GM19025 (cell line): ENCODE data around the gene EHMT2.
"Not testable (repeated sequence)": the region's sequence is repeated elsewhere in the genome, so short reads cannot be mapped to it uniquely, and the experiment has no call there.

Source experiments
- ATAC-seq: cut with Tn5 transposase; IDR thresholded peaks from one replicate; pipeline ENCODE4 v1.9.1; 2021; ENCODE audit warnings: mild to moderate bottlenecking, low read depth, moderate library complexity; ENCODE audit not compliant: unreplicated experiment

Gene EHMT2

DNA sequence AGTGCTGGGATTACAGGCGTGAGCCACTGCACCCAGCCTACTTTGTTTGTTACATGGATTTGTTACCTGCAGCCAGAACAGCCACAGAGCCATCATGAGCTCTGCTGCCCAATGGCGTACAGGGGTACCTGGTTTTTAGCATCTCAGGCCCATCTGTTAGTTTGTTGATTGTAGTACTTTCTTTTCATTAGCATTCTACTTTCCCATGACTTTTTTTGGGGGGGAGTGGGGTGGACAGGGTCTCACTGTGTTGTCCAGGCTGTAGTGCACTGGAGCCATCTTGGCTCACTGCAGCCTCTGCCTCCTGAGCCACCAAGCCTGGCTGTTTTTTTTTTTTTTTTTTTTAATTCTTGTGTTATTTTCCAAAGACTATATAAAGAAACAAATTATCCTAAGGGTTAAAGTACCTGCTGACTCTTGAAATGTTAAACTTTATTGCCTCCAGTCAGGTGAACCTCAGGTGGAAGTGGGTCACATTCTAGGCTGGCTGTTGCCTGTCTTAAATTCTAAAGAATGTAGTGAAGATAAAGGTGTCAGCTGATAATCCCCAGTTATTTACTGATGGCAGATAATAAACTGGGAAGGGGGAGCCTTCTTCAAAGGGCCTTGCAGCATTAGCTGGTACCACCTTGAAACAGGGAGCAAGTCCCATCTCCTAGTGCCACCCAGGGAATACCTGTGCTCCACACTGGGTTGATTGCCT lies 50.1 kb downstream of the EHMT2 start:
- no peak for ATAC-seq

- no peak for ATAC-seq
These were observed 53.0 kb downstream of the EHMT2 start for GRCh38 chr6:31844507-31844906.

- ATAC-seq: no peak
These were observed 55.4 kb downstream of the EHMT2 start for GRCh38 chr6:31842053-31842452.

- not testable (repeated sequence) for ATAC-seq
These were observed 57.7 kb downstream of the EHMT2 start for GRCh38 chr6:31839779-31840126.

- ATAC-seq: no peak
These were observed 58.5 kb downstream of the EHMT2 start for GRCh38 chr6:31838968-31839367.

- not testable (repeated sequence) for ATAC-seq
These were observed 59.4 kb downstream of the EHMT2 start for GRCh38 chr6:31838114-31838553.

GRCh38 chr6:31837369-31838113 lies 60.0 kb downstream of the EHMT2 start:
- ATAC-seq: no peak

GRCh38 chr6:31836474-31837368 lies 60.8 kb downstream of the EHMT2 start:
- no peak for ATAC-seq

GRCh38 chr6:31836047-31836473 lies 61.4 kb downstream of the EHMT2 start:
- no peak for ATAC-seq

DNA sequence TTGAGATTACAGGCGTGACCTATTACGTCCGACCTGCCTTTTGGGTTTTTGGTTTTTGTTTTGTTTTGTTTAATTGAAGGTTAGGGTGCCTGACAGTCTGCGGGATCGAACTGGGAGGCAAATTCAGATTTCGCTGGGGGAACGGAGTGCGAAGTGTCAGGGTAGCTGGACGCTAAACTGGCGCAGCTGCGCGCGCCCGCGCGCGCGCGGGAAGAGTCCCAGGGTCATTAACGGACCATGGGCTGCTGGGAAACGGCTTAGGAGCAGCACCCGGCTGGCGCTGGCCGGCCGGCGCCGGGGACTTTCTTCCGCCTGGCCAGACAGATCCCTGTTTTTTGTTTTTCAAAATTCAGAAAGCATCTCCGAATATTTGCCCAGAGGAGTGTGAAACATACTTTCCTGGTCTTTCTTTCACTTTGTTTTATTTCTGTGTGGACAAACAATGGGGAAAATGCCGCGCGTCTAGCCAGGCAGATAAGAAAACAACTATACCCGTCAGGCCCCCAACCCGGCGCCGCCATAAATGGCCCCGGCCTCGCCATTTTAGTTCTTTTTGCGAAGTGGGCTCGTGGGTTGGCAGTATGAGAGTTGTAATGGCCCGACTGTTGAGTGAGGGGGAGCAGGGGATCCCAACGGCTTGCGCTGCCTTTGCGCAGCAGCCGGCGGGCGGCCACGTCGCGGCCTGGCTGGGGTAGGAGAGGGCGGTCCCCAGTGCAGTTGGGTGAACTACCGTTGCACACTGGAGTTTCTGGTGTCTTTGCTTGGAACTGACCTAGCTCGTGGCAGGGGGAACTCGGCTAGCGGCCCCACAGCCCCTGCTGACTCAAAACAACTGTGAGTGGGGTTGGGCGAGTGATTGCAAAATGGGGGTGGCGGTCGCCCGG lies 62.9 kb downstream of the EHMT2 start:
- ATAC-seq: peak; percentile 43

- ATAC-seq: no peak
These were observed 65.9 kb downstream of the EHMT2 start for GRCh38 chr6:31831350-31832215.

DNA sequence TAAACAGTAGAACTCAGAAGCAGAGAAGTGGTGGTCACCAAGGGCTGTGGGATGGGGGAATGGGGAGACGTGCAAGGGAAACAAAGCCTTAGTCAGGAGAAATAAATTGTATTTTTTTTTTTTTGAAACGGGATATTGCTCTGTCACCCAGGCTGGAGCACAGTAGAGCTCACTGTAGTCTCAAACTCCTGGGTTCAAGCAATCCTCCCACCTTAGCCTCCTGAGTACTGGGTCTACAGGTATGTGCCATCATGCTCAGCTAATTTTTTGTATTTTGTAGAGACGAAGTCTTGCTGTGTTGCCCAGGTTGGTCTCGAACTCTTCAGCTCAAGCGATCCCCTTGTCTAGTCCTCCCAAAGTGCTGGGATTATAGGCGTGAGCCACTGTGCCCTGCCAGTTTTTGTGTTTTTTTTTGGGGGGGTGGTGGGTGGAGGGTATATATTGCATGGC lies 66.6 kb downstream of the EHMT2 start:
- ATAC-seq: no peak
